SU-DHL-6 (cell line): ENCODE results near the gene FRMD8.
A peak's percentile ranks its signal among the peaks of the same experiment; 100 is the strongest.
"Not testable (repeated sequence)": the region's sequence is repeated elsewhere in the genome, so short reads cannot be mapped to it uniquely, and the experiment has no call there.

ENCODE experiments used
- H2AFZ ChIP-seq: fragments of 200-600 bp; sonication (generic); 2 replicates; pipeline ENCODE4 v1.6.1; 2014; ENCODE audit warnings: low read depth, mild to moderate bottlenecking, moderate library complexity, mixed read lengths, antibody characterized with exemption, low read length; ENCODE audit not compliant: severe bottlenecking
- H3F3A ChIP-seq: fragments of 200-600 bp; shearing (Covaris generic); 2 replicates; pipeline ENCODE4 v1.6.0; 2016; ENCODE audit warnings: antibody characterized with exemption, mild to moderate bottlenecking; ENCODE audit not compliant: insufficient read depth
- H3K27ac ChIP-seq: fragments of 200-600 bp; sonication (generic); 2 replicates; pipeline ENCODE4 v1.5.1; 2016; ENCODE audit warnings: low read depth, mild to moderate bottlenecking, low read length, moderate library complexity, mixed read lengths
- H3K27me3 ChIP-seq: fragments of 200-600 bp; sonication (generic), shearing (Covaris generic); 2 replicates; pipeline ENCODE4 v1.6.0; 2014; ENCODE audit warnings: mild to moderate bottlenecking, low read length
- H3K36me3 ChIP-seq: fragments of 200-600 bp; sonication (generic); 2 replicates; pipeline ENCODE4 v1.6.1; 2014; ENCODE audit warnings: mild to moderate bottlenecking, low read length, mixed read lengths
- H3K4me2 ChIP-seq: fragments of 300-600, 200-600 bp; shearing (Covaris generic), sonication (generic); 2 replicates; pipeline ENCODE4 v1.6.0; 2014; ENCODE audit warnings: low read length, low read depth, mild to moderate bottlenecking; ENCODE audit not compliant: poor library complexity, severe bottlenecking
- H3K4me3 ChIP-seq: fragments of 200-600 bp; sonication (generic); 2 replicates; pipeline ENCODE4 v1.5.1; 2014; ENCODE audit warnings: antibody characterized with exemption, low read length, mild to moderate bottlenecking, mixed read lengths; ENCODE audit not compliant: insufficient read depth, poor library complexity, severe bottlenecking
- H3K79me2 ChIP-seq: fragments of 200-600 bp; sonication (generic); 2 replicates; pipeline ENCODE4 v1.6.1; 2014; ENCODE audit warnings: mild to moderate bottlenecking, low read length, moderate library complexity; ENCODE audit not compliant: insufficient read depth
- H3K9ac ChIP-seq: fragments of 200-600 bp; sonication (generic); 2 replicates; pipeline ENCODE4 v1.7.0; 2014; ENCODE audit warnings: mild to moderate bottlenecking, low read length
- H3K9me2 ChIP-seq: fragments of 200-600 bp; sonication (generic); replicated peaks from 2 replicates; pipeline ENCODE4 v1.6.1; 2014; ENCODE audit warnings: low read length; ENCODE audit not compliant: insufficient read depth
- H3K9me3 ChIP-seq: fragments of 200-600 bp; sonication (generic); 2 replicates; pipeline ENCODE4 v1.6.1; 2014; ENCODE audit warnings: low read length, mixed read lengths; ENCODE audit not compliant: insufficient read depth
- H4K20me1 ChIP-seq: fragments of 200-600 bp; sonication (generic); 2 replicates; pipeline ENCODE4 v1.6.1; 2014; ENCODE audit warnings: low read depth, mild to moderate bottlenecking, antibody characterized with exemption, low read length, moderate library complexity, mixed read lengths
- CTCF ChIP-seq: fragments of 200-600 bp; sonication (generic); IDR thresholded peaks from one replicate; pipeline ENCODE4 v1.5.1; 2017; ENCODE audit warnings: antibody characterized with exemption, mild to moderate bottlenecking, low read length, moderate library complexity; ENCODE audit not compliant: insufficient read depth, poor library complexity, severe bottlenecking
- EZH2phosphoT487 ChIP-seq: fragments of 200-600 bp; sonication (generic), shearing (Covaris generic); conservative IDR thresholded peaks from 2 replicates; pipeline ENCODE4 v1.6.1; 2018; ENCODE audit warnings: mild to moderate bottlenecking, antibody characterized with exemption, low read length, moderate library complexity, mixed read lengths

FRMD8 gene

DNA sequence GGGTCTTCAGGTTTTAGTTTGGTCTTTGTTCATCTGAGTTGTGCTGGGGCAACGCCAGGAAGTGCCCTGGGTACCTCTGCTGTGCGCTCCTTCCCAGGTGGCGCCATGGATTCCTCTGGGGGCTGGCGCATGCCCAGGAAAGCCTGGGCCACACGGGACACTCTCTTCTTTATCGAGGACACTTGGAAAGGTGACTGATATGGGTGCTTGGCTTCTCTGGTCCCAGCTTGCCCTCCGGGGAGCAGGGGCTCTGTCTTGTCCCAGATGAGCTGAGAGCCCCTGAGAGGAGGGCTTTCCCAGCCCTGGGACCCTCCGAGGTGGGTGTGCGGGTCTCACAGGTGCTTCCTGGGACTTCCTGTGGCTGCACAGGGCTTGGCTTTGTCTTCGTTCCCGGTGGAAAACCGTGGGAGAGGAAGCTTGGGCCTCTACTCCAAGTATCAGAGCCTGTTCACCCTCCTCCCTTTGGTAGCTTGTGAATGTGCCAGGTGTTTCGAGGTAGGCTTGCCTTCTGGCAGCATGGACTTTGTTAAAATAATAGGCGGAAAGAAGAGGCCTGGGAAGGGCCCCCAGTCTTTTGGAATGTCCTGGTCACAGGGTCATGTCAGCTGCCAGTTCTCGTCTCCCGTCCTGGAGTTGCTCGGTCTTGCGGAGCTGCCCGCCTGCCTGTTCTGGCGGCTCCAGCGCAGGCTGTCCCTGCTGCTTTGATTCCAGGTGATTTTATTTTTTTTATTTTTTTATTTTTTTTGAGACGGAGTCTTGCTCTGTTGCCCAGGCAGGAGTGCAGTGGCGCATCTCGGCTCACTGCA lies 26.0 kb downstream of the FRMD8 start:
- peaks cover 6% of the 10 kb centered on the region; the same call in 1 of the 2 replicates for H3F3A ChIP-seq
- H4K20me1 ChIP-seq, result no peaks in the 10 kb centered on the region
- no peak overlapping the region for H3K9ac ChIP-seq
- TF ChIP-seq EZH2phosphoT487 (no peak), CTCF (no peak)
- H3K9me2 ChIP-seq, result no peaks in the 10 kb centered on the region
- H3K4me3 ChIP-seq, result no peak overlapping the region
- peaks cover 9% of the 10 kb centered on the region; the same call in 1 of the 2 replicates for H3K79me2 ChIP-seq
- H3K36me3 ChIP-seq, result peaks cover 6% of the 10 kb centered on the region
- no peak overlapping the region for H2AFZ ChIP-seq
- H3K27me3 ChIP-seq, result no peaks in the 10 kb centered on the region
- H3K4me2 ChIP-seq, result no peak overlapping the region
- H3K9me3 ChIP-seq, result no peaks in the 10 kb centered on the region
- H3K27ac ChIP-seq, result no peak overlapping the region

DNA sequence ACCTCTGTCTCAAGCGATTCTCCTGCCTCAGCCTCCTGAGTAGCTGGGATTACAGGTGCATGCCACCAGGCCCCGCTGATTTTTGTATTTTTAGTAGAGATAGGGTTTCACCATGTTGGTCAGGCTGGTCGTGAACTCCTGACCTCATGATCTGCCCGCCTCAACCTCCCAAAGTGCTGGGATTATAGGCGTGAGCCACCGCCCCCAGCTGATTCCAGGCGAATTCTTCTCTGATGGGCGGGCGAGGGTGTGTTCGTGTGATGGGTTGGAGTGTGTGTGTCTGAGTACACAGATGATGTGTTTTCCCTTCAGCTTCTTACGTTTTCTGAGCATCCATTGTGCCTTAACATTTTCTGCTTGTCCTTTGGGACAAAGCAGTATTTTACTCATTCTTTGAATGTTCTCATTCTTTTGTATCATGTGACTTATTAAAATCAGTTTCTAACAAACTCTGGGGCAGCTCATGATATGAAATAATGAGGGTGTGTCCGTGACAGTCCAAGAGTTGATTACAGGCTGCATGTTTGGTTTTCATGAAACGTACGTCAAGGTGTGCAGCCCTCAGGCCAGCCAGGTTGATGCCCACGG lies 26.7 kb downstream of the FRMD8 start:
- not testable (repeated sequence) for H2AFZ ChIP-seq, H3K9me2 ChIP-seq, H3K9me3 ChIP-seq, H3K4me2 ChIP-seq, H3K36me3 ChIP-seq, H4K20me1 ChIP-seq, H3K27me3 ChIP-seq, H3K27ac ChIP-seq, H3K79me2 ChIP-seq, H3K9ac ChIP-seq, H3K4me3 ChIP-seq
- H3F3A ChIP-seq, result peaks cover 13% of the 10 kb centered on the region

DNA sequence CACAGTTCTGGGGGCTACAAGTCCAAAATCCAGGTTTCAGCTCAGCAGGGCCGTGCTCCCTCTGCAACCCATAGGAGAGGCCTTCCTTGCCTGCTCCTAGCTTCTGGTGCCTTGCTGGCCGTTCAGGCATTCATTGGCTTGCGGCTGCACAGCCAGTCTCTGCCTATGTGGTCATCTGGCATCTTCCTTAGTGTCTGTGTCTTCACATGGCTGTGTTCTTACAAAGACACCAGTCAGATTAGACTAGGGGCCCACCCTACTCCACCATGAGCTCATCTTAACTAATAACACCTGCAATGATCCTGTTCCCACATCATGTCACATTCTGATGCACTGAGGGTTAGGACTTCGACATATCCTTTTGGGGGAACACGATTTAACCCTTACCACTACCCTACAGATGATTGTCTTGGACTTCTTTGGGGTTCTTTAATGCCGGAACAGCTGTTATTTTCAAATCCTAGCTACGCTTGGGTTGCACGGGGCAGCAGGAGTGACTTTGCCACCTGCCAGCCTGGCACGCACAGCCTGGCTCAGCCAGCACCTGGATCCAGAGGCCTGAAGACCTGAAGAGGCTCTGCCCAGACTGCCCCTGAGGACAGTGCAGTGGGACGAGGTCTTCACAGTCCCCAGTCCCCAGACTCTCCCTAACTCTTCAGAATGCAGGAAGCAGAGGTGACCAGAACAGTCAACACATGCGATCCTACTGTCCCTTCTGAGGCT lies 28.5 kb downstream of the FRMD8 start:
- no peaks in the 10 kb centered on the region for H4K20me1 ChIP-seq
- no peak overlapping the region for H3K4me3 ChIP-seq
- no peak overlapping the region for H3K4me2 ChIP-seq
- no peaks in the 10 kb centered on the region for H3K36me3 ChIP-seq
- no peaks in the 10 kb centered on the region for H3K9me2 ChIP-seq
- peak overlapping the region; percentile 99; the same call in 1 of the 2 replicates for H3K9ac ChIP-seq
- no peaks in the 10 kb centered on the region; the same call in 1 of the 2 replicates for H3K79me2 ChIP-seq
- H3K27ac ChIP-seq, result peak overlapping the region; percentile 98
- no peak overlapping the region for H2AFZ ChIP-seq
- no peak for TF ChIP-seq CTCF
- TF ChIP-seq EZH2phosphoT487, result no peak
- no peaks in the 10 kb centered on the region for H3K27me3 ChIP-seq
- H3F3A ChIP-seq, result peaks cover 28% of the 10 kb centered on the region
- no peaks in the 10 kb centered on the region for H3K9me3 ChIP-seq
